IMR-90 (cell line): ENCODE measurements around the gene CALHM1. TPM values are rescaled to one million over a fixed set of nuclear protein-coding genes. Genes with fewer than 3 reads are reported as not detected.

Experiments
- ATAC-seq: fragments of 200-7000 bp; cut with Tn5 transposase; 2 replicates; pipeline ENCODE4 v1.9.1; 2020; ENCODE audit warnings: low read depth, mild to moderate bottlenecking, moderate library complexity
- BruUV-seq: library from RNA; stranded (reverse); fragments of 400-500 nt; replicated peaks from 2 replicates; lab custom pipeline; 2021; lab: Mats Ljungman, UMichigan
- CTCF ChIA-PET: fragments of 300-600 bp; formaldehyde crosslinking; extraction: SDS; loops from one replicate; lab custom pipeline; 2021; ENCODE audit warnings: antibody characterized with exemption; lab: Yijun Ruan, JAX
- POLR2A ChIA-PET: fragments of 300-600 bp; sonication (Branson Sonifier 250); formaldehyde crosslinking; loops from one replicate; lab custom pipeline; 2022; ENCODE audit warnings: antibody characterized with exemption; ENCODE audit not compliant: unreplicated experiment; lab: Charles Lee
- DNase-seq: peaks from one replicate; pipeline ENCODE4 v3.0.0; 2013
- H2AFZ ChIP-seq: replicated peaks from 2 replicates; pipeline ENCODE3; 2013; ENCODE audit warnings: low read length, mild to moderate bottlenecking; ENCODE audit not compliant: poor library complexity
- H2AK5ac ChIP-seq: 2 replicates; pipeline ENCODE4 v1.6.1; 2013; ENCODE audit warnings: low read depth, low read length, inconsistent platforms
- H2AK9ac ChIP-seq: replicated peaks from 2 replicates; pipeline ENCODE3; 2013; ENCODE audit warnings: mild to moderate bottlenecking, low read depth, low read length, moderate library complexity; ENCODE audit not compliant: poor library complexity
- H2BK120ac ChIP-seq: 2 replicates; pipeline ENCODE4 v1.6.1; 2013; ENCODE audit warnings: low read depth, low read length, inconsistent platforms
- H2BK15ac ChIP-seq: 3 replicates; pipeline ENCODE4 v1.6.1; 2013; ENCODE audit warnings: low read depth, low read length, inconsistent platforms
- H2BK20ac ChIP-seq: 2 replicates; pipeline ENCODE4 v1.6.1; 2013; ENCODE audit warnings: low read depth, mild to moderate bottlenecking, inconsistent platforms, low read length, moderate library complexity
- H2BK5ac ChIP-seq: 2 replicates; pipeline ENCODE4 v1.6.1; 2013; ENCODE audit warnings: mild to moderate bottlenecking, low read depth, low read length, inconsistent platforms; ENCODE audit not compliant: poor library complexity, severe bottlenecking
- H3K14ac ChIP-seq: replicated peaks from 2 replicates; pipeline ENCODE4 v1.6.1; 2013; ENCODE audit warnings: low read depth, low read length, inconsistent platforms
- H3K18ac ChIP-seq: 2 replicates; pipeline ENCODE4 v1.6.1; 2013; ENCODE audit warnings: low read depth, low read length, control low read depth
- H3K23ac ChIP-seq: 2 replicates; pipeline ENCODE4 v1.6.1; 2013; ENCODE audit warnings: low read depth, low read length, inconsistent platforms
- H3K27ac ChIP-seq: 2 replicates; pipeline ENCODE4 v1.5.1; 2013; ENCODE audit warnings: mild to moderate bottlenecking, control low read depth, low read length; ENCODE audit not compliant: insufficient read depth
- H3K27me3 ChIP-seq: 2 replicates; pipeline ENCODE4 v1.6.1; 2013; ENCODE audit warnings: low read length; ENCODE audit not compliant: control insufficient read depth, insufficient read depth
- H3K36me3 ChIP-seq: 2 replicates; pipeline ENCODE4 v1.6.1; 2013; ENCODE audit warnings: low read length, mixed read lengths; ENCODE audit not compliant: control insufficient read depth, insufficient read depth
- H3K4ac ChIP-seq: 2 replicates; pipeline ENCODE4 v1.6.1; 2013; ENCODE audit warnings: low read depth, low read length, inconsistent platforms
- H3K4me1 ChIP-seq: 2 replicates; pipeline ENCODE4 v1.6.1; 2013; ENCODE audit warnings: low read length, mixed read lengths; ENCODE audit not compliant: control insufficient read depth, insufficient read depth
- H3K4me2 ChIP-seq: 2 replicates; pipeline ENCODE4 v1.6.1; 2013; ENCODE audit warnings: low read depth, mild to moderate bottlenecking, control low read depth, low read length, moderate library complexity
- H3K4me3 ChIP-seq: 2 replicates; pipeline ENCODE4 v1.5.1; 2013; ENCODE audit warnings: low read depth, mild to moderate bottlenecking, control low read depth, low read length, moderate library complexity; ENCODE audit not compliant: insufficient read depth
- H3K56ac ChIP-seq: 2 replicates; pipeline ENCODE4 v1.6.1; 2013; ENCODE audit warnings: low read length, inconsistent platforms; ENCODE audit not compliant: insufficient read depth; ENCODE audit errors: extremely low read depth
- H3K79me1 ChIP-seq, 2 experiments: 2 replicates each; pipeline ENCODE4 v1.6.1; 2013; ENCODE audit warnings: low read length in 2 of 2, inconsistent platforms in 1 of 2, low read depth in 1 of 2
- H3K9ac ChIP-seq: 2 replicates; pipeline ENCODE4 v1.6.1; 2013; ENCODE audit warnings: low read depth, low read length, control low read depth
- H3K9me1 ChIP-seq: 2 replicates; pipeline ENCODE4 v1.6.1; 2013; ENCODE audit warnings: low read length, inconsistent platforms; ENCODE audit not compliant: insufficient read depth
- H3K9me3 ChIP-seq: 2 replicates; pipeline ENCODE4 v1.6.1; 2013; ENCODE audit warnings: low read length; ENCODE audit not compliant: control insufficient read depth, insufficient read depth
- H4K20me1 ChIP-seq: 2 replicates; pipeline ENCODE4 v1.6.1; 2013; ENCODE audit warnings: low read length, inconsistent platforms; ENCODE audit not compliant: insufficient read depth
- H4K5ac ChIP-seq: 2 replicates; pipeline ENCODE4 v1.6.1; 2013; ENCODE audit warnings: mild to moderate bottlenecking, low read depth, low read length, control low read depth
- H4K8ac ChIP-seq, 2 experiments: 2 replicates each; pipeline ENCODE4 v1.6.1; 2013; ENCODE audit warnings: low read depth in 2 of 2, low read length in 2 of 2, control low read depth in 1 of 2, inconsistent platforms in 1 of 2
- H4K91ac ChIP-seq: 2 replicates; pipeline ENCODE4 v1.6.1; 2013; ENCODE audit warnings: low read depth, low read length, inconsistent platforms; ENCODE audit not compliant: insufficient read depth
- CHD1 ChIP-seq: IDR thresholded peaks from 2 replicates; pipeline ENCODE4 v1.6.1; 2012; ENCODE audit warnings: low read depth, low read length, improper control_type of control experiment
- MAFK ChIP-seq: IDR thresholded peaks from 2 replicates; pipeline ENCODE4 v1.6.1; 2012; ENCODE audit warnings: low read depth, low read length, improper control_type of control experiment
- RAD21 ChIP-seq: IDR thresholded peaks from 2 replicates; pipeline ENCODE4 v1.6.1; 2012; ENCODE audit warnings: low read length, improper control_type of control experiment
- SMC3 ChIP-seq: fragments of 150-350 bp; IDR thresholded peaks from 2 replicates; pipeline ENCODE4 v1.6.1; 2016; ENCODE audit warnings: low read depth, mild to moderate bottlenecking, antibody characterized with exemption, low read length, moderate library complexity
- WGBS, 2 experiments: methylation state at CpG; one replicate each; pipeline versions ENCODE4 v1.1.5 to v1.1.7; 2013; ENCODE audit warnings: missing lambda C conversion rate in 2 of 2; ENCODE audit not compliant: insufficient read length in 1 of 2; ENCODE audit errors: extremely low coverage in 2 of 2; 5-methylcytosine and 5-hydroxymethylcytosine counted together
- dilution Hi-C: fragments of 300-500 bp; cut with HindIII; formaldehyde crosslinking; loops from one replicate; pipeline ENCODE4 v1.14.3; 2018; ENCODE audit warnings: low sequenced_read_pairs; ENCODE audit not compliant: unreplicated experiment
- in situ Hi-C: fragments of 300-500 bp; cut with MboI; formaldehyde crosslinking; loops from 3 replicates; pipeline ENCODE4 v1.14.3; 2019; ENCODE audit warnings: low sequenced_read_pairs, inconsistent platforms, mixed read lengths
- intact Hi-C: fragments of 100-400 bp; cut with micrococcal nuclease; formaldehyde crosslinking; loops from 2 replicates; pipeline ENCODE4 v1.10.0; 2022
- polyA plus RNA-seq, 3 experiments: library from polyadenylated mRNA; depleted of rRNA; stranded (reverse); fragments of >200 nt; gene quantifications; 2 replicates each; pipeline ENCODE4 v1.2.3, GENCODE V29; 2012; ENCODE audit warnings: low replicate concordance in 1 of 3
- total RNA-seq: library from RNA; depleted of rRNA; stranded (reverse); fragments of >200 nt; gene quantifications from 2 replicates; pipeline ENCODE4 v1.2.3, GENCODE V29; 2012
- TF ChIP-seq, protein P1 (sequence below): conservative IDR thresholded peaks from 2 replicates; pipeline ENCODE4 v1.5.1; 2012; ENCODE audit warnings: mild to moderate bottlenecking, low read depth, low read length, improper control_type of control experiment

CALHM1 gene
- total and polyA plus RNA-seq, 2 of the 4 experiments (the other 2 are of a cell fraction): not detected

GRCh38 chr10:103467406-103467805 lies 8.7 kb upstream of the CALHM1 start:
- no peak overlapping the region for H3K9ac ChIP-seq
- no peak overlapping the region for H3K4me2 ChIP-seq
- WGBS, 2 experiments: no CpG with 5 or more reads among the region's 7 CpGs
- POLR2A ChIA-PET: no interaction called here
- no peak overlapping the region for H2BK20ac ChIP-seq
- H2BK5ac ChIP-seq: no peak overlapping the region
- H2BK120ac ChIP-seq: no peak overlapping the region
- H2AFZ ChIP-seq: no peak overlapping the region
- no peaks in the 10 kb centered on the region for H4K20me1 ChIP-seq
- no peak overlapping the region for H4K8ac ChIP-seq
- dilution Hi-C loops (no loop called here), intact Hi-C loops (no loop called here), in situ Hi-C loops (no loop called here)
- no peak overlapping the region for H3K14ac ChIP-seq
- H4K5ac ChIP-seq: no peak overlapping the region
- DNase-seq (no peak), ATAC-seq (no peak)
- no peak overlapping the region for H2AK5ac ChIP-seq
- CTCF ChIA-PET: no interaction called here
- H4K91ac ChIP-seq: no peak overlapping the region
- no peak overlapping the region for H3K23ac ChIP-seq
- no peak for TF ChIP-seq MAFK
- TF ChIP-seq RAD21: no peak
- TF ChIP-seq SMC3: no peak
- no peak for TF ChIP-seq CHD1
- TF ChIP-seq, protein P1, sequence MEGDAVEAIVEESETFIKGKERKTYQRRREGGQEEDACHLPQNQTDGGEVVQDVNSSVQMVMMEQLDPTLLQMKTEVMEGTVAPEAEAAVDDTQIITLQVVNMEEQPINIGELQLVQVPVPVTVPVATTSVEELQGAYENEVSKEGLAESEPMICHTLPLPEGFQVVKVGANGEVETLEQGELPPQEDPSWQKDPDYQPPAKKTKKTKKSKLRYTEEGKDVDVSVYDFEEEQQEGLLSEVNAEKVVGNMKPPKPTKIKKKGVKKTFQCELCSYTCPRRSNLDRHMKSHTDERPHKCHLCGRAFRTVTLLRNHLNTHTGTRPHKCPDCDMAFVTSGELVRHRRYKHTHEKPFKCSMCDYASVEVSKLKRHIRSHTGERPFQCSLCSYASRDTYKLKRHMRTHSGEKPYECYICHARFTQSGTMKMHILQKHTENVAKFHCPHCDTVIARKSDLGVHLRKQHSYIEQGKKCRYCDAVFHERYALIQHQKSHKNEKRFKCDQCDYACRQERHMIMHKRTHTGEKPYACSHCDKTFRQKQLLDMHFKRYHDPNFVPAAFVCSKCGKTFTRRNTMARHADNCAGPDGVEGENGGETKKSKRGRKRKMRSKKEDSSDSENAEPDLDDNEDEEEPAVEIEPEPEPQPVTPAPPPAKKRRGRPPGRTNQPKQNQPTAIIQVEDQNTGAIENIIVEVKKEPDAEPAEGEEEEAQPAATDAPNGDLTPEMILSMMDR: no peak
- peaks cover 3% of the 10 kb centered on the region for H3K4me1 ChIP-seq
- H3K9me3 ChIP-seq: no peaks in the 10 kb centered on the region
- H3K27me3 ChIP-seq: peaks cover 37% of the 10 kb centered on the region
- H3K9me1 ChIP-seq: no peaks in the 10 kb centered on the region; the same call in 1 of the 2 replicates
- no TSS peak for BruUV-seq
- H3K36me3 ChIP-seq: no peaks in the 10 kb centered on the region
- H3K18ac ChIP-seq: no peak overlapping the region
- H3K4ac ChIP-seq: no peak overlapping the region
- H3K27ac ChIP-seq: no peak overlapping the region
- no peak overlapping the region for H3K56ac ChIP-seq
- no peaks in the 10 kb centered on the region for H3K79me1 ChIP-seq
- no peak overlapping the region for H2BK15ac ChIP-seq
- no peak overlapping the region for H2AK9ac ChIP-seq
- H3K4me3 ChIP-seq: no peak overlapping the region
